Sigmoid colon (tissue), 7 donors: Measurements from ENCODE around the gene SPATA33. TPM values are rescaled to one million over a fixed set of nuclear protein-coding genes. Genes with fewer than 3 reads are reported as not detected.
"Not testable (repeated sequence)": the region's sequence is repeated elsewhere in the genome, so short reads cannot be mapped to it uniquely, and the experiment has no call there.

ENCODE experiments used
- DNase-seq: peaks from one replicate; pipeline ENCODE4 v3.0.0-alpha.2; 2019
- H3K27ac ChIP-seq, 4 donors: fragments of 200-600 bp; sonication (generic); one replicate each; pipeline ENCODE4 v1.5.1; 2016 to 2019; ENCODE audit warnings: mild to moderate bottlenecking in 1 of 4
- H3K27me3 ChIP-seq, 3 donors: fragments of 200-600 bp; sonication (generic); one replicate each; pipeline ENCODE4 v1.5.1; 2019; ENCODE audit warnings: mild to moderate bottlenecking in 1 of 3
- H3K36me3 ChIP-seq, 4 donors: fragments of 200-600 bp; sonication (generic); one replicate each; pipeline ENCODE4 v1.5.1; 2016 to 2019
- H3K4me1 ChIP-seq, 4 donors: fragments of 200-600 bp; sonication (generic); one replicate each; pipeline ENCODE4 v1.5.1; 2017 to 2019
- H3K4me3 ChIP-seq, 4 donors: fragments of 200-600 bp; sonication (generic); one replicate each; pipeline ENCODE4 v1.5.1; 2017 to 2019; ENCODE audit warnings: mild to moderate bottlenecking in 2 of 4, moderate library complexity in 1 of 4
- H3K9me3 ChIP-seq, 4 donors: fragments of 200-600 bp in 3 of 4; sonication (generic) in 3 of 4; one replicate each; pipeline versions ENCODE4 v1.5.1 to v1.6.1; 2013 to 2019
- EP300 ChIP-seq, 4 donors: sonication (generic); formaldehyde crosslinking; IDR thresholded peaks; one replicate each; pipeline ENCODE4 v1.6.1; 2017; ENCODE audit warnings: antibody characterized with exemption in 4 of 4
- POLR2A ChIP-seq, 2 donors: fragments of 450-650 bp; IDR thresholded peaks; one replicate each; pipeline ENCODE4 v1.6.1; 2016; ENCODE audit warnings: antibody characterized with exemption in 2 of 2, mild to moderate bottlenecking in 2 of 2, moderate library complexity in 2 of 2
- POLR2AphosphoS5 ChIP-seq, 4 donors: sonication (generic); formaldehyde crosslinking; IDR thresholded peaks; one replicate each; pipeline ENCODE4 v1.6.1; 2017; ENCODE audit warnings: antibody characterized with exemption in 4 of 4
- WGBS, 2 donors: extraction: QIAGEN DNeasy Blood & Tissue Kit; methylation state at CpG; one replicate each; pipeline ENCODE4 v1.1.7; 2013; 5-methylcytosine and 5-hydroxymethylcytosine counted together
- intact Hi-C: fragments of 100-400 bp; cut with DNase I; formaldehyde crosslinking; loops from one replicate; pipeline ENCODE4 v1.15.1; 2023
- polyA plus RNA-seq, 3 donors: library from polyadenylated mRNA; stranded (reverse); fragments of 200-250 nt; gene quantifications; one replicate each; pipeline ENCODE4 v1.2.3, GENCODE V29; 2013
- total RNA-seq, 4 donors: library from RNA; depleted of rRNA; stranded (reverse); fragments of >200 nt; gene quantifications; one replicate each; pipeline ENCODE4 v1.1.0, GENCODE V29; 2016
- TF ChIP-seq, protein P1 (sequence below), 4 experiments: fragments of 450-650 bp in 3 of 4; fragments of 200-600 bp in 1 of 4; IDR thresholded peaks; one replicate each; pipeline ENCODE4 v1.5.1; 2016 to 2019; ENCODE audit warnings: antibody characterized with exemption in 4 of 4, mild to moderate bottlenecking in 3 of 4, moderate library complexity in 2 of 4
- donor health status: healthy with polysubstance abuse.
- donor health status: Bipolar disorder and iron deficiency.
- donor health status: healthy.

The SPATA33 gene
- total and polyA plus RNA-seq, 7 donors, result 1.4 to 7.7 (median 4.6) TPM

- H3K4me1 ChIP-seq, result peaks cover 0 to 19% (median 14%) of the 10 kb centered on the region in 4 donors
- intact Hi-C loops, result loop anchor here (5.0 kb wide), 1 partner anchor 183 kb away; the partner anchor contains the start of gene TCF25
- TF ChIP-seq POLR2A (IDR thresholded peaks at IDR 0.05) (no peak), POLR2AphosphoS5 (IDR thresholded peaks at IDR 0.05) (no peak), EP300 (IDR thresholded peaks at IDR 0.05) (no peak)
- TF ChIP-seq, protein P1, sequence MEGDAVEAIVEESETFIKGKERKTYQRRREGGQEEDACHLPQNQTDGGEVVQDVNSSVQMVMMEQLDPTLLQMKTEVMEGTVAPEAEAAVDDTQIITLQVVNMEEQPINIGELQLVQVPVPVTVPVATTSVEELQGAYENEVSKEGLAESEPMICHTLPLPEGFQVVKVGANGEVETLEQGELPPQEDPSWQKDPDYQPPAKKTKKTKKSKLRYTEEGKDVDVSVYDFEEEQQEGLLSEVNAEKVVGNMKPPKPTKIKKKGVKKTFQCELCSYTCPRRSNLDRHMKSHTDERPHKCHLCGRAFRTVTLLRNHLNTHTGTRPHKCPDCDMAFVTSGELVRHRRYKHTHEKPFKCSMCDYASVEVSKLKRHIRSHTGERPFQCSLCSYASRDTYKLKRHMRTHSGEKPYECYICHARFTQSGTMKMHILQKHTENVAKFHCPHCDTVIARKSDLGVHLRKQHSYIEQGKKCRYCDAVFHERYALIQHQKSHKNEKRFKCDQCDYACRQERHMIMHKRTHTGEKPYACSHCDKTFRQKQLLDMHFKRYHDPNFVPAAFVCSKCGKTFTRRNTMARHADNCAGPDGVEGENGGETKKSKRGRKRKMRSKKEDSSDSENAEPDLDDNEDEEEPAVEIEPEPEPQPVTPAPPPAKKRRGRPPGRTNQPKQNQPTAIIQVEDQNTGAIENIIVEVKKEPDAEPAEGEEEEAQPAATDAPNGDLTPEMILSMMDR (IDR thresholded peaks at IDR 0.05), result no peak
- 92 to 95% methylated on average over 13 of the region's 13 CpGs for WGBS, 2 donors
- H3K36me3 ChIP-seq, result peaks cover 6 to 39% (median 31%) of the 10 kb centered on the region in 4 donors
- H3K27me3 ChIP-seq, result no peaks in the 10 kb centered on the region
- no peaks in the 10 kb centered on the region for H3K9me3 ChIP-seq
- H3K4me3 ChIP-seq, result no peak overlapping the region
- no peak overlapping the region for H3K27ac ChIP-seq
- no peak for DNase-seq
Measured at GRCh38 chr16:89689142-89689541, 31.5 kb downstream of the SPATA33 start.

DNA sequence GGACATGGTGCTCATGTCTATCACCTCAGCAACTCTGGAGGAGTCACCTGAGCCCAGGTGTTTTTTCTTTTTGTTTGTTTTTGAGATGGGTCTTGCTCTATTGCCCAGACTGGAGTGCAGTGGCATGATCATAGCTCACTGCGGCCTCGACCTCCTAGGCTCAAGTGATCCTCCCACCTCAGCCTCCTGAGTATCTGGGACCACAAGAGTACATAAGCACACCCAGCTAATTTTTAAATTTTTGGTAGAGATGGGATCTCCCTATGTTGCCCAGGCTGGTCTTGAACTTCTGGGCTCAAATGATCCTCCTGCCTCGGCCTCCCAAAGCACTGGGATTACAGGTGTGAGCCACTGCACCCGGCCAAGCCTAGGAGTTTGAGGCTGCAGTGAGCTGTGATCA lies 32.0 kb downstream of the SPATA33 start:
- intact Hi-C loops, result loop anchor here (5.0 kb wide), 1 partner anchor 183 kb away; the partner anchor contains the start of gene TCF25
- WGBS, 2 donors, result 72 to 93% methylated on average over 4 of the region's 4 CpGs
- not testable (repeated sequence) for H3K9me3 ChIP-seq, H3K4me3 ChIP-seq, H3K27me3 ChIP-seq, H3K27ac ChIP-seq, DNase-seq
- Histone ChIP-seq H3K36me3 (peaks cover 6 to 44% (median 35%) of the 10 kb centered on the region in 4 donors), H3K4me1 (peaks cover 0 to 19% (median 14%) of the 10 kb centered on the region in 4 donors)

DNA sequence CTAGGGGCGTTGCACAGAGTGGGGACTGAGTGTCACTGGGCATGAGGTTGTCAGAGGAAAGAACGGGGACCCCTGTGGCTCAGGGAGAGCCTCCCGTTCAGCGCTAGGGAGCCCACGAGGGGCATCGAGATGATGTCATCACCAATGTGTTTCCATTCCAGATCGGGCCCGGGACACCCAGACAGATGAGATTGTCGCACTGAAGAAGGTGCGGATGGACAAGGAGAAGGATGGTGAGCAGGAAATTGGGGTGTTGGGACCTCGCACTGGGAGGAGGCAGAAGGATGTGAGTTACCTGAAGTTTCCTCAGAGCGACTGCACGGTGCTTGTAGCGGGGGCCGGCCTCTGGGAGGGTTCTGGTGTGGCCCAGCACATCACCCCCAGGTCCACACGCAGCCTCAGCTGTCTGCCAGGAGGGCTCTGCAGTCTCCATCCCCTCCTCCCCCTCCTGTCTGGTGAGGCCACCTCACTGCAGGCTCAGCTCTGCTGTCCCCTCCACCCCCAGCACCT lies 32.8 kb downstream of the SPATA33 start:
- no peak for DNase-seq
- TF ChIP-seq, protein P1 (IDR thresholded peaks at IDR 0.05), result no peak
- TF ChIP-seq POLR2AphosphoS5 (IDR thresholded peaks at IDR 0.05) (no peak), EP300 (IDR thresholded peaks at IDR 0.05) (no peak), POLR2A (IDR thresholded peaks at IDR 0.05) (no peak)
- no peak overlapping the region for H3K4me3 ChIP-seq
- H3K4me1 ChIP-seq, result peaks cover 0 to 19% (median 14%) of the 10 kb centered on the region in 4 donors
- peaks cover 6 to 52% (median 35%) of the 10 kb centered on the region in 4 donors for H3K36me3 ChIP-seq
- WGBS, 2 donors, result 93 to 94% methylated on average over 16 of the region's 16 CpGs
- H3K9me3 ChIP-seq, result no peaks in the 10 kb centered on the region
- no peaks in the 10 kb centered on the region for H3K27me3 ChIP-seq
- H3K27ac ChIP-seq, result no peak overlapping the region
- intact Hi-C loops, result no loop called here

- DNase-seq, result no peak
- TF ChIP-seq POLR2AphosphoS5 (IDR thresholded peaks at IDR 0.05), result no peak
- no peak for TF ChIP-seq POLR2A (IDR thresholded peaks at IDR 0.05)
- TF ChIP-seq EP300 (IDR thresholded peaks at IDR 0.05), result no peak
- TF ChIP-seq, protein P1 (IDR thresholded peaks at IDR 0.05), result no peak
- H3K4me1 ChIP-seq, result peaks cover 0 to 13% (median 9%) of the 10 kb centered on the region in 4 donors
- no peak overlapping the region for H3K4me3 ChIP-seq
- H3K27me3 ChIP-seq, result no peaks in the 10 kb centered on the region
- WGBS, 2 donors, result 95 to 97% methylated on average over 21 of the region's 21 CpGs
- intact Hi-C loops, result no loop called here
- peaks cover 6 to 53% (median 35%) of the 10 kb centered on the region in 4 donors for H3K36me3 ChIP-seq
- H3K27ac ChIP-seq, result no peak overlapping the region
- H3K9me3 ChIP-seq, result no peaks in the 10 kb centered on the region
Measured at GRCh38 chr16:89691231-89691985, 33.8 kb downstream of the SPATA33 start.

- Histone ChIP-seq H3K4me3 (no peak overlapping the region), H3K36me3 (peaks cover 6 to 55% (median 35%) of the 10 kb centered on the region in 4 donors), H3K27ac (no peak overlapping the region), H3K9me3 (no peaks in the 10 kb centered on the region), H3K4me1 (peaks cover 0 to 11% (median 9%) of the 10 kb centered on the region in 4 donors), H3K27me3 (no peaks in the 10 kb centered on the region)
- DNase-seq, result no peak
- TF ChIP-seq POLR2AphosphoS5 (IDR thresholded peaks at IDR 0.05), result no peak
- TF ChIP-seq, protein P1 (IDR thresholded peaks at IDR 0.05), result no peak
- no peak for TF ChIP-seq POLR2A (IDR thresholded peaks at IDR 0.05)
- no peak for TF ChIP-seq EP300 (IDR thresholded peaks at IDR 0.05)
- 92 to 93% methylated on average over 13 of the region's 13 CpGs for WGBS, 2 donors
- intact Hi-C loops, result no loop called here
Measured at GRCh38 chr16:89691986-89692569, 34.4 kb downstream of the SPATA33 start.
